ENCODE results near the gene CACNA2D4.
A peak's percentile ranks its signal among the peaks of the same experiment; 100 is the strongest.

The CACNA2D4 gene

DNA sequence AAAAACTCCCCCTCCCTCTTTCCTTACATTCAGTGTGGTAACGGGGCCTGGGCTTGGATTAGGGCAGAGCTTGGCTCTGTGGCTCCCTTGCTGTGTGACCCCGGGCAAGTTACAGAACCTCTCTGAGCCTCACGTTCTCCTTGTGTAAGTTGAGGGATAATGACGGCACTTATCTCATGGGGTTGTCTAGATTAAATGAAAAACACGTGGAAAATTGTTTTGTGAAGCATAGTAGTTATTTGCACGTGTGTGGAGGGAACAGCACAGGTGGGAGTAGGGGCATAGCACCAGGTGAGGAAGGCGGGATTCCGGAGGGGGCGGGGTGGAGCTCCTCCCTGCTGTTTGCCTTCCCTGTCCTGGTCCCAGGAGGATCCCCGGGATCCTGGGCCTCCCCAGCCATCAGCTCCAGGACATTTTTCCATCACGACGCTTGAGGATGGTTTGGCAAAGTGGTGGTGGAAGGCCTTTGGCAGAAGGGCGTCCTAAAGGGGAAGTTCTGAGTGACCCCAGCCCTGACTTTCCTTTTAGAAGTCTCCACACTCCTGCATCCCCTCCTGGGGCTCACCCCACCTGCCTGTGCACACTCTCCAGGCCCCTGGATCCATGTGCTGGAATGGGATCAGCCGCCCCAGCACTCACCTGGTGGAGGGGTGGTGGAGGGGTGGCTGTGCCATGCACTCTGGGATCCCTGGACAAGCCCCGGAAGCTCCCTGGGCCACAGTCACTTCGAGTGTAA is 75.4 kb downstream of the CACNA2D4 start:
- no peak for DNase-seq (ENCODE audit: low read depth)

DNA sequence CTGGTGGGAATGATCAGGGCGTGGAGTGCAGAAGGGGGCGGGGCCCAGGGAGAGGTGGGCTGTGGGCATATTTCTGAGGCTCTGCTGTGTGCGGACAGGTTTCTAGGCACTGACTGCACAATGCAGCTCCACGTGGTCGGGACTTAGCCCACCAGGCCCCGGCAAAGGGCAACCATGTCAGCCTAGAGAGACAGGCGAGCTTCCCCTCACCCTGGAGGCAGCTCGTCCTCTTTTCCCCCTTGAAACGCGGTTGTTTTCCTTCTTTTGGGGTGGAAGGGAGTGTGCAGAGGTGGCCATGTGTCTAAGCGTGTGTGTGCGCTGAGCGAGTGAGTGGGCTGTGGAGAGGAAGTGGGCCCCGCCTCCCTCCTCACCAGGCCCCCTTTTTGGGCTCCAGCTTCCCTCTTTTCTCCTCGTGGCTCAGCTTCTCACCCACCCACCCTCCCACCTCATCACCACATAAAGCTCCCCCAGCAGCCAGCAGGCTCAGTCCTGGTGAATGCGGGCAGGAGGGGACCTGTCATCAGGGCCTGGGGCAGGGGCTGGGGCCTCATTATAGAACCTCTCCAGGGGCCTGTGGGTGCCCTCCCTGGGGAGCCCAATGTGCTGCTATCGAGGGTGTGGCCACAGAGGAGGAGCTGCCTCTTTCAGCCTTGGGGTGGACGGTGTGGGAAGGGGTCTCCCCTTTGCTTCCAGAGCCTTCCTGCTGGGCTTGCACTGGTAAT is 76.1 kb downstream of the CACNA2D4 start:
- DNase-seq (ENCODE audit: low read depth) = no peak

DNA sequence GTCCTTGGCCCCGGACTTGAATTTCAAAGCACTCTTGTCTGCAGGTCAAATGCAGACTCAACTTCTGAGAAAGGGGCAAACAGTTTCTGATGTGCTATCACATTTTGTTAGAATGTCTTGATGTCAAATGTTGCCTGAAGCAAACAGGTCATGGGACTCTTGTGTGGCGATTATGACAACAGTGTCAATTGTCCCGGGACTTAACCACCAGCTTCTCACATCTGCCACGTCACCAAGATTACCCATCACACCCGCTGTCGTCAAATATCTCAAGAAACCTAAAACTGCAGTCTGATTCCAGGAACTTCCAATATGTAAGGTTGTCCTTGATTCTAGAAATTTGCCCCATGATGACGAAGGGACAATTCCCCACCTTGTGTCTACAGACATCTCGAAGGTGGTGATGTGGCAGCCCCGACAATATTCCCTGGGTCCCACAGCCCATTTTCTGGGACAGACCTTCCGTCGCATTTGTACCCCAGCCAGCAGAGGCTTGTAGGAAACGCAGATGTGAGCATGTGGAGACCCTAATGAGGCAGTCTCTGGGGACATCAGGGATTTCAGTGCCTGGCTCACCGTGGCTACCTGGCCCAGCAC is 76.8 kb downstream of the CACNA2D4 start:
- no peak for DNase-seq (ENCODE audit: low read depth)

GRCh38 chr12:1840981-1841425 is 77.4 kb downstream of the CACNA2D4 start:
- no peak for DNase-seq (ENCODE audit: low read depth)

DNA sequence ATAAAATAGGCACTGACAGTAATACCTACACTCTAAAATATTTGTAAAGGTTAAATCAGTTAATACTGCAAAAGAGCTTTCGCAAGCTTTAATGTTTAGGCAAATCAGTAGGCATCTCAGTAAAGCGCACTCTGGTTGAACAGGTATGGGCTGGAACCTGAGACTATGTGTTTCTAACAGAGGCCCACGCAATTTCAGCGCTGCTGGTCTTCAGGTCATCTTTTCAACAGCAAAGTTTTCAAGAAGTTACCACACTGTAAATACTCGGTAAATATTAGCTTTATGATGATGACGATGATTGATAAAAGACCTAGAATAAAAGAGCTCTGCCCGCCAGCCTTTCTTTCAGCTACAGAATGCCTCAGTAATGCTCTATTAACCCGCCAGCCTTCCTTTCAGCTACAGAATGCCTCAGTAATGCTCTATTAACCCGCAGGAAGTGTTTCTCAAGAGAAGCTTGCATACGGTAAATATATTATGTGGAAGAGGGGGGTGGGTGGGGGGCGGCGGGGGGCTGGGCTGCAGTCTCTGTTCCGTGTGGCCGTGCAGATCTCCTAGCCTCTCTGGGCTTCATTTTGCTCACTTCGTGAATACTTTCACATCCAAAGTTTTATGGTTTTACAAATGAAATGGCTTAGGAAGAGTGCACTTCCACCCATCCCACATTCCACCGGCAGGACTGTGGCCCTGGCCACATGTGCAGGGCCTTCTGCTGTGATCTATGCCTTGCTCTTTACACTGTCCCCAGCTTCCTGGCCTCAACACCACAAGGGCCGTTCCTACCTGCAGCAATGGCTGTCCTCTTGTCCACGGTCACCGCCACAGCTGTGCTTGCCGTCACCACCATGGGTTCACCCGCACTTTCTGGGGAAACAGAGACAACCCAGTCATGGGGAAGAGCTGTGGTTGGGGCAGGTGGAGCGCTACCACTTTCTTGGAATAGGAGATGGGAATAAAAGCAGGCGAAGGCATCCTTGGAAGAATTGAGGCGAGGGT is 78.2 kb downstream of the CACNA2D4 start:
- DNase-seq (ENCODE audit: low read depth) = no peak

- no peak for DNase-seq (ENCODE audit: low read depth)
Observed at GRCh38 chr12:1839464-1839863, 79.0 kb downstream of the CACNA2D4 start.

GRCh38 chr12:1838994-1839365 is 79.5 kb downstream of the CACNA2D4 start:
- no peak for DNase-seq (ENCODE audit: low read depth)

GRCh38 chr12:1838205-1838993 is 80.1 kb downstream of the CACNA2D4 start:
- DNase-seq (ENCODE audit: low read depth) = no peak

DNA sequence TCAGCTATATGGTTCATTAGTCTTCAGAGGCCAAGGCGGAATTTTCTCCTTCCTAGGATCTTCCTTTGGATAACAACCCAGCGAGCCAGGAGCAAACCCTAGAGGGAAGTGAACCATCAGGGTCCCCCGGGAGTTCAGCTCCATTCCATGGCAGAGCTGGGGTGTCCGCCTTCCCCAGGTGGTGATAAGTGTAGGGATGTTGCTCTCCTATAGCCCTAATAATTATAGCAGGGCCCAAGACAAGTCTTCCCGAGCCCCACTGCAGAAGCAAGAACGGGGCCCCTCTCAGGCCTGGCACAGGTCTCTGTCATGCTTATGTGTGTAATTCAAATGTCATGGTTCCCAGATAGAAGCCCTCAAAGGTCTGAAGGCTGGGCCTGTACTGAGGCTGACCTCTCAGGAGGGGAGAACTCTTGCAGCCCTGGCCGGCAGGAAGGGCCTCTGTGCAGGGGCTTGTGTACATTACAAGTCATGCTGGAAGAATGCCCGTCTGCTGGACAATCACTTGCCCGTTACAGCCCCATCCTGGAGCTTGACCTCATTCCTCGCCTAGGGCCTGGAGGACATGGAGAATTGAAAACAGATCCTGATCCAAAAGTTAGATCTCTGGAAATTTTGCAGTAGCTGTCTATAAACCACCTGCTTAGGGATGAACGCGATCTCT is 80.8 kb downstream of the CACNA2D4 start:
- DNase-seq (ENCODE audit: low read depth) = peak; percentile 65

GRCh38 chr12:1836854-1837421 is 81.5 kb downstream of the CACNA2D4 start:
- DNase-seq (ENCODE audit: low read depth) = no peak

DNA sequence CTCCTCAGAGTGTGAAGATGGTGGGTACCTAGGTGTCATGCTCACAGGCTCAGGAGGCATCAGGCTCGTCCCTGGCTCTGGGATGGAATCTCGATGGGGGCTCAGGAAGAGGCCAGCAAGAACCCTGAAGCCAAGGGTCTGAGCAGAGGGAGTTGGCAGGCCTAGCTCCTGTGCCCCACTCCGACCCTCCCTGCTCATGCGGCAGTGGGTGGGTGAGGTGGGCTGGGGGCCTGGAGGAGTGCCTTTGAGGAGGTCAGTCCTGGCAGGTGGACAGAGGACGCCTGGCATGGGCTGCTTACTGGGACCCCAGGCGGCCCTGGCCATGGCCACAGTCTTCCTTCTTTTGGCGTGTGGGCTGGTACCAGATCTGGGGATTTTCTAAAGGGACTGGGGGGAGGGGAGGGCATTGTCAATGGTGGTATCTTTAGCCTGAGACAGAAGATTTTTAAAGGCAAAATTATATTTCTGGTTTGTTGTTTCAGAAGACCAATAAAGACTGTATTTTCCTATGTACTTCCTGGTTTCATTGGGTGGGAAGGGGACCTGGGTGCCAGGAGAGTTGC is 82.1 kb downstream of the CACNA2D4 start:
- DNase-seq (ENCODE audit: low read depth) = no peak

DNA sequence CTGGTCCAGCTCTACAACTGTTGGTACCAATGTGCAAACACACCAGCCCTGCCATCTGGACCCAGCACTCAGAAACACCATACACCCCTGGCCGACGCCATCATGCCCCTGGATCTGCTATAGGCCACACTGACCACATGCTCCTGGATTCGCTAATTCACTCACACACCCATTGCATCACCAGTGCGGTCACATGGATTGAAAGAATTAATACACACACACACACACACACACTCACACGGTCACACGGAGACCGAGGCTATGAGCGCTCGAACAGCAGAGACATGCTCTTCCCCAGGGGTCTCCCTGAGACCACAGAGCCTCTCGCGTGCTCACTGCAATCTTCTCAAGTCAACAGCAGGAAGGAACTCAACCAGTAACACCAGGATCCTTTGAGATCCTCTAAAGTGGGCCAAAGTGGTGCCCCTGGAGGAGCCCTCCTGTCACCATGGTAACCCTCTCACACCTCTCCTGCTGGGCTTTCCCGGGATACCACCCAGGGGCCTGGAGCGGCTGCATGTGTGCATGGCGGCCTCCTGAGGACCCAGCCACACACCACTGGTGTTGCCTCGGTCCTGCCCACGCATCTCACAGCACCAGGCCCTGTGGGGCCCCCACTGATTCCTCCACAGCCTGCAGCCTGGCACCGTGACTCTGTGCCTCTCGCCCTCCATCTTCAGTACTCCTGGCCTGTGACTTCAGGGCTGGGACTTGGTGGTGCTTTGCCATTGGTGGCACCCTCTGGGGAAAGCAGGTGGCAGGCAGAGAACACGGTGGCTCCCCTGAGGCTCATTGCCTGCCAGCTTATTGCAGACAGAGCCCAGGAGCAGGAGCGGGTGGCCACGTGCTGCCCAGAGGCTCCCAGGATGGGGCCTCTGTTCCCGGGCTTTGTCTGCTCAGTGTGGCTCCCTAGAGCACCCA is 83.0 kb downstream of the CACNA2D4 start:
- no peak for DNase-seq (ENCODE audit: low read depth)

DNA sequence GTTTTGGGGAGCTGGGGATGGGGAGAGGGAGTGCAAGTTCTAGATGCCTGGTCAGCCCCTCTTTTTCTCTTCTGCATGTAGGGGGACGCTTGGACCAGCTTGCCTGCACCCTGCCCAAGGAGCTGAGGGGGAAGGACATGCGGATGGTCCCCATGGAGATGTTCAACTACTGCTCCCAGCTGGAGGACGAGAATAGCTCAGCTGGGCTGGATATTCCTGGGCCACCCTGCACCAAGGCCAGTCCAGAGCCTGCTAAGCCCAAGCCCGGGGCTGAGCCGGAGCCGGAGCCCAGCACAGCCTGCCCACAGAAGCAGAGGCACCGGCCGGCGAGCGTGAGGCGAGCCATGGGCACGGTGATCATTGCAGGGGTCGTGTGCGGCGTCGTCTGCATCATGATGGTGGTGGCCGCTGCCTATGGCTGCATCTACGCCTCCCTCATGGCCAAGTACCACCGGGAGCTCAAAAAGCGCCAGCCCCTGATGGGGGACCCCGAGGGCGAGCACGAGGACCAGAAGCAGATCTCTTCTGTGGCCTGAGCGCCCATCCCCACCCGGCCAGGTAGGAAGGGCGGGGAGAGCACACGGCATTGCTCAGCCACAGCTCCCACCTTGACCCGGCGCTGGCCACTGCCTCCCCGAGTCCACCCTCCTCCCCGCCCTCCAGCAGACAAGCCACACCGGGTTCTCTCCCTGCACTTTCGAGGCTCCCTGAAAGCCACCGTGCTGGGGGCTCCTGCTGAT is 84.1 kb downstream of the CACNA2D4 start:
- DNase-seq (ENCODE audit: low read depth) = no peak

GRCh38 chr12:1833596-1834028 is 84.8 kb downstream of the CACNA2D4 start:
- DNase-seq (ENCODE audit: low read depth) = no peak

GRCh38 chr12:1832801-1833595 is 85.5 kb downstream of the CACNA2D4 start:
- no peak for DNase-seq (ENCODE audit: low read depth)

DNA sequence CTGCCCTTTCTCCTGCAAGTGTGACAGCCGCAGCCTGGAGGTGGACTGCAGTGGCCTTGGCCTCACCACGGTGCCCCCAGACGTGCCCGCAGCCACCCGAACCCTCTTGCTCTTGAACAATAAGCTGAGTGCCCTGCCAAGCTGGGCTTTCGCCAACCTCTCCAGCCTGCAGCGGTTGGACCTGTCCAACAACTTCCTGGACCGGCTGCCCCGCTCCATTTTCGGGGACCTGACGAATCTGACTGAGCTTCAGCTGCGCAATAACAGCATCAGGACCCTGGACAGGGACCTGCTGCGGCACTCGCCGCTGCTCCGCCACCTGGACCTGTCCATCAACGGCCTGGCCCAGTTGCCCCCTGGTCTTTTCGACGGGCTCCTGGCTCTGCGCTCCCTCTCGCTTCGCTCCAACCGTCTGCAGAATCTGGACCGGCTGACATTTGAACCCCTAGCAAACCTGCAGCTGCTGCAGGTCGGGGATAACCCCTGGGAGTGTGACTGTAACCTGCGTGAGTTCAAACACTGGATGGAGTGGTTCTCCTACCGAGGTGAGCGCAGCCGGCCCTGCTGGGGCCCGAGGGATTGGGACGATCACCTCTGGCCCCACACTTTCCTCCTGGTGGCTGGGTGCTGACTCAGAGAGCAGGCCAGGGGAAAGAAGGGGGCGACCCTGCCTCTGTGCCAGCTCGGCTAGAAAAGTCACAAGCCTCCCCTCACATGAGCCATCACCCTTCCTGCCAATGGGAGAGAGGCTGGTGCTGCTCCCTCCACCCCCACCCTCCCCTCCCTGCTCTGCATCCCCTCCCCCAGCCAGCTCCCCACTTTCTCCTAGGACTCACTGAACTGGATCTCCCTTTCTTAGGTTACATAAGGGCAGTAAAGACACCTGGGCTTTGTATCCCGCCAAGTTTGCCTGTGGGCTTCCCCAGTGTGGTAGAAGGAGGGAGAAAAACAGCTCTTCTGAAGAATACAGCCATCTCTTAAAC is 87.2 kb downstream of the CACNA2D4 start:
- peak; percentile 56 for DNase-seq (ENCODE audit: low read depth)
